LNCaP clone FGC (cell line): ENCODE data around the gene AIFM3.
"Not testable (repeated sequence)": the region's sequence is repeated elsewhere in the genome, so short reads cannot be mapped to it uniquely, and the experiment has no call there.

Source experiments
- DNase-seq: peaks from one replicate; pipeline ENCODE4 v3.0.0-alpha.2; 2011; ENCODE audit warnings: low read depth
- H3K4me3 ChIP-seq: 2 replicates; pipeline ENCODE4 v1.5.1; 2011; ENCODE audit warnings: mild to moderate bottlenecking, low read depth, low read length, control low read depth
- CTCF ChIP-seq: IDR thresholded peaks from 2 replicates; pipeline ENCODE4 v1.5.1; 2012; ENCODE audit warnings: mild to moderate bottlenecking; ENCODE audit not compliant: control insufficient read depth, insufficient read depth; ENCODE audit errors: extremely low read depth

Gene AIFM3

GRCh38 chr22:20967697-20968211, 699 bp downstream of the AIFM3 start:
- no peak for DNase-seq
- TF ChIP-seq CTCF, result no peak
- no peak overlapping the region for H3K4me3 ChIP-seq

GRCh38 chr22:20968281-20968977, 1.4 kb downstream of the AIFM3 start:
- H3K4me3 ChIP-seq, result no peak overlapping the region
- no peak for DNase-seq
- no peak for TF ChIP-seq CTCF

- no peak for DNase-seq
- H3K4me3 ChIP-seq, result no peak overlapping the region
- TF ChIP-seq CTCF, result no peak
These were observed 4.0 kb downstream of the AIFM3 start for GRCh38 chr22:20970939-20971657.

- DNase-seq, H3K4me3 ChIP-seq: not testable (repeated sequence)
These were observed 5.1 kb downstream of the AIFM3 start for GRCh38 chr22:20972014-20972694.

- TF ChIP-seq CTCF, result no peak
- no peak overlapping the region for H3K4me3 ChIP-seq
- DNase-seq, result no peak
These were observed 6.0 kb downstream of the AIFM3 start for GRCh38 chr22:20972933-20973577.

- no peak for TF ChIP-seq CTCF
- H3K4me3 ChIP-seq, result no peak overlapping the region
- DNase-seq, result no peak
These were observed 6.7 kb downstream of the AIFM3 start for GRCh38 chr22:20973634-20974286.
